Erythroblast (primary cell): Measurements from ENCODE around the gene ANAPC15.

Experiments used
- DNase-seq, 2 experiments: peaks; one replicate each; lab custom pipeline; 2025; lab: John Stamatoyannopoulos, UW
- GATA1 ChIP-seq: IDR thresholded peaks from 2 replicates; pipeline ENCODE4 v1.6.1; 2011; ENCODE audit warnings: low read depth, mild to moderate bottlenecking, control low read depth, low read length, moderate library complexity
- POLR2A ChIP-seq: IDR thresholded peaks from 2 replicates; pipeline ENCODE4 v1.6.1; 2011; ENCODE audit warnings: mild to moderate bottlenecking, low read length

Gene ANAPC15

GRCh38 chr11:72116019-72116755 lies 3.7 kb upstream of the ANAPC15 start:
- TF ChIP-seq GATA1 (no peak), POLR2A (no peak)
- DNase-seq = no peak

GRCh38 chr11:72114570-72114969 lies 2.1 kb upstream of the ANAPC15 start:
- DNase-seq = no peak

GRCh38 chr11:72112978-72113808 lies 698 bp upstream of the ANAPC15 start:
- DNase-seq = peak; percentile 37 to 54
- TF ChIP-seq GATA1 (no peak), POLR2A (no peak)

More at GRCh38 chr11:72114570-72114969, 2.1 kb upstream of the ANAPC15 start:
- TF ChIP-seq POLR2A (no peak), GATA1 (no peak)

- peak in 1 of 2 experiments; percentile 41 for DNase-seq
- TF ChIP-seq GATA1 (no peak), POLR2A (no peak)
These were observed 974 bp downstream of the ANAPC15 start for GRCh38 chr11:72111300-72112142.

- TF ChIP-seq GATA1 (no peak), POLR2A (no peak)
- no peak for DNase-seq
These were observed 6.6 kb downstream of the ANAPC15 start, which contains the start of gene TOMT for GRCh38 chr11:72105888-72106287. TOMT (plus strand) TSS chr11:72105924; CDS start chr11:72105952, 28 bp downstream.

- no peak for TF ChIP-seq GATA1
- no peak for TF ChIP-seq POLR2A
- no peak for DNase-seq
These were observed 8.7 kb downstream of the ANAPC15 start for GRCh38 chr11:72103754-72104167.

GRCh38 chr11:72102946-72103753 lies 9.3 kb downstream of the ANAPC15 start, which contains the start of gene LAMTOR1:
LAMTOR1 (minus strand) TSS chr11:72103297; CDS start chr11:72103224, 73 bp downstream.
- TF ChIP-seq POLR2A = peak; percentile 75
- no peak for TF ChIP-seq GATA1
- DNase-seq = peak; percentile 99 to 100

GRCh38 chr11:72102631-72102945 lies 9.9 kb downstream of the ANAPC15 start:
- no peak for DNase-seq
- TF ChIP-seq POLR2A (no peak), GATA1 (no peak)

DNA sequence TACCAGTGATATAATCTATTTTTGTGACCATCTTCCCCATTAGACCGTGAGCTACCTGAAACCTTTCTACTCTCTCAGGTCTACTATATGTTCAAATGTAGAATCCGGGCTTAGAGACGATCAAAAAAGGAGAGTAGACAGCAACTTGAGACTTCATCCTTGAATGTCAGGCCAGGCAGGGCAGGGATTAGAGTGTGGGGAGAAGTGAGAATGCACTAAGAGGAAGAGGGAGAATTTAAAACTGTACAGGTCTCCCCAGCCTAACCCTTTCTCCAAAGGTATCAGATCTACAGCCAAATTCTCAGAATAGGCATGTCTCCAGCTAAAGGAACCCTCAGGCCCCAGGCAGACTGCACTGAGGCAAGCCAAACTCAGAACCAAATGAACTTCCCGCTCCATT lies 10.3 kb downstream of the ANAPC15 start:
- DNase-seq = peak in 1 of 2 experiments; percentile 50
- TF ChIP-seq GATA1 = no peak
- no peak for TF ChIP-seq POLR2A

DNA sequence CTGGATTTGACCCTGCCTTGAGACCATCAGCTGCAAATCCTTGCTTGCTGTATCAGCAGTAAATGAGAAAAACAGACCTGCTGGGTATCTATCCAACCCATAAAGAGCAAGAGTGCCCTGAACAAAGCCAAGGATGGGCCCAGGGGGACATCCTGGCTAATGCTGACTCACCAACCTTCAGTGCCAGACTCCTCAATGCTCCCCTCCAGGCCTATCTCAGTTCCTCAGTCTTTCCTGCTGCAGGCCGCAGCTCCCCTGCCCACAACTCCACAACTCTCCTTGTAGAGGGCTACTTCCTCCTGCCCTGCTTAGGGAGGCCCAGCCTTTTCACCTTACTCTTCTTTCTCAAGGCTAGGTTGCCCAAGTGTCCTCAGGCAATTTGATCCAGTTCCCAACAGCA lies 12.0 kb downstream of the ANAPC15 start:
- DNase-seq = peak; percentile 35 to 48
- TF ChIP-seq GATA1 = no peak
- no peak for TF ChIP-seq POLR2A

DNA sequence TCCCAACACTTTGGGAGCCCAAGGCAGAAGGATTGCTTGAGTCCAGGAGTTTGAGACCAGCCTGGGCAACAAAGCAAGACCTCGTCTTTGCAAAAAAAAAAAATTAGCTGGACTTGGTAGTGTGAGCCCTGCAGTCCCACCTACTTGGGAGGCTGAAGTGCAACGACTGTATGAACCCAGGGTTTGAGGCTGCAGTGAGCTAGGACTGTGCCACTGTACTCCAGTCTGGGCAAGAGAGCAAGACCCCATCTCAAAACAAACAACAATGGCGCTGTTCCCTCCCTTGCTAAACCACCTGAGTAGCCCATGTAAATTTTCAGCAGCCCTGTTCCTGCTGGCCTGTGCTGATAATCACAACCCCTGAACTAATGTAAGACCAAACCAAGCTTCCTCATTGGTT lies 12.5 kb downstream of the ANAPC15 start:
- TF ChIP-seq POLR2A = no peak
- TF ChIP-seq GATA1 = no peak
- peak in 1 of 2 experiments; percentile 44 for DNase-seq

DNA sequence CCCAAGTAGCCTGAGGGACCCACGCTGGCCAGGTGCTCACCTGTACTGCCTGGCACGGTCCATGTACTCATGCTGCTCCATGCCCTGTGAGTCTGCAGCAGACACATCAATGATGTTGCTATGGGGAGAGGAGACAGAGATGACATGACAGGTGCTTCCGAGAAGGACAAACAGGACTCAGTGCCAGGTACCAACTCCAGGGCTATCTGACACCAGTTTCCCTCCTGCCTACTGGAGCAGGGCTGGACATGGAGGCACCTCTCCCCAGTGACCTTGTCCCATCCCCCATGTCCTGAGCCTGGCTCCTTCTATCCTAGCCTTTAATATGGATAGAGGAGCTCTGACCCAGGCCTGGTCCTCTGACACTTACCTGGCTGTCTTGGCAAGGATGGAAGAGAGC lies 13.8 kb downstream of the ANAPC15 start:
- no peak for DNase-seq
- TF ChIP-seq POLR2A (no peak), GATA1 (no peak)
